Common myeloid progenitor, CD34-positive (primary cell): ENCODE results near the gene SEBOX. TPM values are rescaled to one million over a fixed set of nuclear protein-coding genes. Genes with fewer than 3 reads are reported as not detected.

Experiments
- CTCF ChIA-PET: fragments of 350-600 bp; sonication (Branson Sonifier 250); formaldehyde crosslinking; loops from one replicate; lab custom pipeline; 2021; ENCODE audit warnings: antibody characterized with exemption; lab: Charles Lee
- POLR2A ChIA-PET: fragments of 350-600 bp; sonication (Branson Sonifier 250); formaldehyde crosslinking; loops from one replicate; lab custom pipeline; 2021; ENCODE audit warnings: antibody characterized with exemption; lab: Charles Lee
- DNase-seq, 3 donors: peaks; one replicate each; pipeline versions ENCODE4 v3.0.0 to v3.0.0-alpha.2; 2013
- H3K27ac ChIP-seq, 2 experiments: 1 replicate in 1 of 2; 2 replicates in 1 of 2; pipeline ENCODE4 v1.7.0; 2013; ENCODE audit warnings: inconsistent platforms in 2 of 2, low read length in 2 of 2, mild to moderate bottlenecking in 2 of 2, low read depth in 1 of 2, moderate library complexity in 1 of 2; ENCODE audit not compliant: severe bottlenecking in 2 of 2, insufficient read depth in 1 of 2, poor library complexity in 1 of 2
- H3K27me3 ChIP-seq, 5 experiments: replicated peaks in 2 of 5; 1 replicate in 3 of 5; 2 replicates in 2 of 5; pipeline versions ENCODE4 v1.6.1 to v1.7.0; 2013; ENCODE audit warnings: low read length in 4 of 5, mild to moderate bottlenecking in 2 of 5, moderate library complexity in 2 of 5, inconsistent platforms in 1 of 5; ENCODE audit not compliant: insufficient read depth in 5 of 5, control insufficient read depth in 4 of 5
- H3K36me3 ChIP-seq, 4 experiments: 1 replicate in 2 of 4; 2 replicates in 2 of 4; pipeline versions ENCODE4 v1.6.1 to v1.7.0; 2013; ENCODE audit warnings: low read length in 3 of 4, control low read depth in 1 of 4, mild to moderate bottlenecking in 1 of 4; ENCODE audit not compliant: control insufficient read depth in 4 of 4, insufficient read depth in 4 of 4
- H3K4me1 ChIP-seq, 4 experiments: 1 replicate in 3 of 4; 2 replicates in 1 of 4; pipeline versions ENCODE4 v1.6.1 to v1.7.1; 2013; ENCODE audit warnings: low read length in 3 of 4, mild to moderate bottlenecking in 3 of 4, control low read depth in 1 of 4, inconsistent platforms in 1 of 4, moderate library complexity in 1 of 4; ENCODE audit not compliant: control insufficient read depth in 4 of 4, insufficient read depth in 4 of 4; ENCODE audit errors: control extremely low read depth in 1 of 4
- H3K4me3 ChIP-seq, 7 experiments: 1 replicate in 4 of 7; 2 replicates in 3 of 7; pipeline versions ENCODE4 v1.5.1 to v1.7.0; 2013; ENCODE audit warnings: mild to moderate bottlenecking in 7 of 7, low read length in 6 of 7, moderate library complexity in 6 of 7, inconsistent platforms in 2 of 7, low read depth in 2 of 7, control low read depth in 1 of 7; ENCODE audit not compliant: insufficient read depth in 4 of 7, control insufficient read depth in 1 of 7; ENCODE audit errors: extremely low read depth in 1 of 7
- H3K9me3 ChIP-seq, 5 experiments: 1 replicate in 4 of 5; 2 replicates in 1 of 5; pipeline versions ENCODE4 v1.6.1 to v1.7.1; 2013; ENCODE audit warnings: low read length in 4 of 5, mild to moderate bottlenecking in 2 of 5, inconsistent platforms in 1 of 5, low read depth in 1 of 5, moderate library complexity in 1 of 5; ENCODE audit not compliant: control insufficient read depth in 4 of 5, insufficient read depth in 2 of 5; ENCODE audit errors: control extremely low read depth in 1 of 5
- WGBS: methylation state at CpG from one replicate; pipeline ENCODE4 v1.1.5; 2013; ENCODE audit not compliant: insufficient coverage; 5-methylcytosine and 5-hydroxymethylcytosine counted together
- polyA plus RNA-seq: library from polyadenylated mRNA; unstranded; fragments of 120-200 nt; gene quantifications from one replicate; pipeline ENCODE4 v1.2.1, GENCODE V29; 2013

SEBOX gene, protein sequence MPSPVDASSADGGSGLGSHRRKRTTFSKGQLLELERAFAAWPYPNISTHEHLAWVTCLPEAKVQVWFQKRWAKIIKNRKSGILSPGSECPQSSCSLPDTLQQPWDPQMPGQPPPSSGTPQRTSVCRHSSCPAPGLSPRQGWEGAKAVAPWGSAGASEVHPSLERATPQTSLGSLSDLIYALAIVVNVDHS
- polyA plus RNA-seq: not detected

- Histone ChIP-seq H3K27ac (no peak within 1 kb of the TSS), H3K4me3 (no peak within 1 kb of the TSS), H3K27me3 (no peaks in the 10 kb centered on the region), H3K9me3 (no peaks in the 10 kb centered on the region), H3K36me3 (peaks cover 4 to 49% (median 28%) of the 10 kb centered on the region in 4 experiments), H3K4me1 (no peaks in the 10 kb centered on the region)
- 94% methylated on average over 10 of the region's 13 CpGs for WGBS
- DNase-seq: no peak
- ChIA-PET CTCF (interaction anchor here (0.8 to 1.4 kb wide), 3 partner anchors 19 to 389 kb away, joined by 3 to 4 read pairs (median 3); partner anchors contain the start of genes IFT20 and TNFAIP1), POLR2A (no interaction called here)
Measured at GRCh38 chr17:28364665-28365363, at the start of gene SEBOX. Gene SEBOX, minus strand, starts transcription at chr17:28365199. Its CDS starts 48 bp downstream, at chr17:28365151.

DNA sequence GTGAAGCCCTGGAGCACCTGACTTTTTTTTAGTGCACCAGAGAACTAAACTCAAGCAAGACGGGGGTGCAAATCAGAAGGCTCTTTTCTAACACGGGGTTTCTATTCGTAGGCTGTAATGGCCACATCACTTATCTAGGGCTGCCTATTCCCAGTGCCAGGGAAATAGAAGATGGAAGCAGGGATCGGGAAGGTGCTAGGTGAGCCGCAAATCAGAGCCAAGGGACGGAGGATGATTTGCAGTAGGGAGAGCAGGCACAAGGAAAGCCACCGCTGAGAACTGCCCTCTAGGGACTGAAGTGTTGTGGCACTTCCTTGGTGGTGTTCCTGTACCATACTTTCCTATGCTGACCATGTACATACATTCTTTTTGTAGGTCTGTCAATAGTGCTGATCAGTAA is 48.8 kb upstream of the SEBOX start:
- Histone ChIP-seq H3K4me3 (no peak overlapping the region), H3K27me3 (peaks cover 0 to 9% (median 0%) of the 10 kb centered on the region in 5 experiments), H3K9me3 (no peaks in the 10 kb centered on the region), H3K27ac (no peak overlapping the region), H3K4me1 (no peaks in the 10 kb centered on the region), H3K36me3 (no peaks in the 10 kb centered on the region)
- POLR2A ChIA-PET: no interaction called here
- no peak for DNase-seq
- CTCF ChIA-PET: interaction anchor here (0.9 to 1.3 kb wide), 2 partner anchors 31 to 44 kb away, joined by 3 to 4 read pairs; partner anchors contain the start of gene VTN
- WGBS: 88% methylated on average over 7 of the region's 7 CpGs

GRCh38 chr17:28412099-28412498 is 47.1 kb upstream of the SEBOX start:
- Histone ChIP-seq H3K36me3 (no peaks in the 10 kb centered on the region), H3K4me1 (no peaks in the 10 kb centered on the region), H3K27me3 (peaks cover 0 to 9% (median 0%) of the 10 kb centered on the region in 5 experiments), H3K27ac (no peak overlapping the region), H3K4me3 (no peak overlapping the region), H3K9me3 (no peaks in the 10 kb centered on the region)
- ChIA-PET CTCF (interaction anchor here (1.1 kb wide), 1 partner anchor 197 kb away, joined by 4 read pairs; no protein-coding TSS in a partner anchor), POLR2A (no interaction called here)
- no peak for DNase-seq
- 100% methylated on average over 2 of the region's 3 CpGs for WGBS

DNA sequence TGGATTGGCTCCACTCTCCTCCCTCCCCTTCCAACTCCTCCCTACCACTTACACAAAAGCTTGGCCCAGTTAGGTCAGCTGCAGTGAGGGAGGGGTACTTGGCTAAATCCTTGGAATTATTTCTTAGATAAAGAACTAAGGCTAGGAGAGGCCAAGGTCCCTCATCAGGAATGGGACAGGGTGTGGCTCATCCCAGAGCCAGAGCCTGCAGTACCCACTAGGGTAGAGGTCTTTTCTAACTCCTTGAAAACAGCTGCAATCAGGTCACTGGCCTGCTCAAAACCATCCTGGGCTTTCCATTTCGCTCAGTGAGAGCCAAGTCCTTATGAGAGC is 42.9 kb upstream of the SEBOX start:
- ChIA-PET POLR2A (no interaction called here), CTCF (interaction anchor here (3.5 kb wide), 1 partner anchor 9 kb away, joined by 14 read pairs; no protein-coding TSS in a partner anchor)
- H3K27ac ChIP-seq: no peak overlapping the region
- no peak for DNase-seq
- H3K9me3 ChIP-seq: no peaks in the 10 kb centered on the region
- no peak overlapping the region for H3K4me3 ChIP-seq
- no peaks in the 10 kb centered on the region for H3K36me3 ChIP-seq
- H3K27me3 ChIP-seq: peaks cover 0 to 4% (median 0%) of the 10 kb centered on the region in 5 experiments
- peaks cover 0 to 33% (median 27%) of the 10 kb centered on the region in 4 experiments for H3K4me1 ChIP-seq
- WGBS: 100% methylated on average over 1 of the region's 1 CpG

- H3K36me3 ChIP-seq: no peaks in the 10 kb centered on the region
- WGBS: 89% methylated on average over 3 of the region's 5 CpGs
- no peak for DNase-seq
- CTCF ChIA-PET: interaction anchor here (3.5 kb wide), 1 partner anchor 10 kb away, joined by 14 read pairs; no protein-coding TSS in a partner anchor
- no peak overlapping the region for H3K4me3 ChIP-seq
- POLR2A ChIA-PET: no interaction called here
- no peaks in the 10 kb centered on the region for H3K9me3 ChIP-seq
- H3K27ac ChIP-seq: no peak overlapping the region
- H3K4me1 ChIP-seq: peaks cover 0 to 35% (median 30%) of the 10 kb centered on the region in 4 experiments
- peaks cover 0 to 4% (median 0%) of the 10 kb centered on the region in 5 experiments for H3K27me3 ChIP-seq
Measured at GRCh38 chr17:28407130-28407973, 42.4 kb upstream of the SEBOX start.

DNA sequence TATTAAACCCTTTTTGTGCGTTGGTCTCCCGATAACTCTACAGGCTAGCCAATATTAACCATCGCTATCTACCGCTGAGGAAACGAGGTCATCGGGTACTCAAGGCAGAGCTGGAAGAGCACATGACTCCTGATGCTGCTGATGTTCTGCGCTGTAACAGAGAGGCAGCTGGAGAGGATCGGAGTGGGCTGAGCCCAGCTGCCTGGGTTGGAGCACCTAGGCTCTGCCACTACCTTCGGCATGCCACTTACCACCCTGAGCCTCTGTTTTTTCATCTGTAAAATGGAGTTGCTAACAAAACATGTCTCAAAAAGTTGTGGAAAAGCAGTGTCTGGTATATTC is 41.4 kb upstream of the SEBOX start:
- Histone ChIP-seq H3K4me3 (peak overlapping the region in 5 of 7 experiments; percentile 61 to 84 (median 80)), H3K4me1 (peaks cover 0 to 40% (median 32%) of the 10 kb centered on the region in 4 experiments), H3K9me3 (no peaks in the 10 kb centered on the region), H3K27ac (no peak overlapping the region), H3K36me3 (peaks cover 0 to 2% (median 0%) of the 10 kb centered on the region in 4 experiments), H3K27me3 (peaks cover 0 to 2% (median 0%) of the 10 kb centered on the region in 5 experiments)
- peak in 2 of 3 donors; percentile 29 to 31 for DNase-seq
- POLR2A ChIA-PET: no interaction called here
- WGBS: 32% methylated on average over 9 of the region's 9 CpGs
- CTCF ChIA-PET: interaction anchor here (0.6 to 3.5 kb wide), 2 partner anchors 11 to 253 kb away, joined by 3 to 14 read pairs; no protein-coding TSS in a partner anchor
